GM21737 (cell line): Measurements from ENCODE around the gene LYZL4.

Source experiments
- ATAC-seq: cut with Tn5 transposase; IDR thresholded peaks from one replicate; pipeline ENCODE4 v1.9.1; 2021; ENCODE audit warnings: mild to moderate bottlenecking, moderate library complexity; ENCODE audit not compliant: unreplicated experiment

Gene LYZL4

DNA sequence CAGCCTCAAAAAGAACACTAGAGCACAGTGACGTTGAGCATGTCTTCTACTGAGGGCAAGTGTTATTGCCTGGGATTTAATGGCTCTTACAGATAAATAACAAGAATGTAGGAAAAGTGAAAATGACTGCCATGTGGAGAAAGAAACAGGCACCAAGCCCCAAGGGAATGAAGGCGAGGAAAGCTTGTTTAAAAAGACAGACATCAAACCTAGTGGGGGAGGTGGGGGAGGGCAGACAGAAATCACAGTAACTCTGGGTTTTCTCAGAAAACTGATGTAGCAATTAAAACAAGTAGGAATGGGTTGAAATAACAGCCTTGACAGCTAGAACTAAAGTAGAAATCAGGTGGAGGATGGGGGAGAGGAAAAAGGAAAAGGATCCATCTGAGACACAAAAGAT is 18.4 kb upstream of the LYZL4 start:
- no peak for ATAC-seq

- ATAC-seq = no peak
Observed at GRCh38 chr3:42425736-42426407, 15.5 kb upstream of the LYZL4 start.

DNA sequence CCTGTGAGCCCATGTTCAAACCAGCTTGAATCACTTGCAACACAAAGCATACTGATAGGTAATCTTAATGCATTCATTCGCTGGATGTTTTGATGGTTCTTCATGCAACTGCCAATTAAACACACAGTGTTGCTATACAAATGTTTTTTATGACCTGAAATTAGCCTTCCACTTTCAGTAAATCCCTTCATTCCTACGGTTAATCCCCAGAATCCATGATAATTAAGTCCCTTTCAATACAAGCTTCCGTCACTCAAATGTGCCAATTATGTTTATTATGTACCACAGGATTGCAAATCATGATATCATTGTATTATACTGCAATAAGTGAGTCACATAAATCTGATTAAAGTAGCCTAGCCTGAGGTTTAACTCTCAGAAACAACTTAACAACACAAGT is 14.5 kb upstream of the LYZL4 start:
- ATAC-seq = no peak

GRCh38 chr3:42421818-42422796 is 11.7 kb upstream of the LYZL4 start:
- ATAC-seq = no peak

- ATAC-seq = no peak
Observed at GRCh38 chr3:42419563-42419962, 9.2 kb upstream of the LYZL4 start.

GRCh38 chr3:42412526-42413155 is 2.2 kb upstream of the LYZL4 start:
- ATAC-seq = no peak

DNA sequence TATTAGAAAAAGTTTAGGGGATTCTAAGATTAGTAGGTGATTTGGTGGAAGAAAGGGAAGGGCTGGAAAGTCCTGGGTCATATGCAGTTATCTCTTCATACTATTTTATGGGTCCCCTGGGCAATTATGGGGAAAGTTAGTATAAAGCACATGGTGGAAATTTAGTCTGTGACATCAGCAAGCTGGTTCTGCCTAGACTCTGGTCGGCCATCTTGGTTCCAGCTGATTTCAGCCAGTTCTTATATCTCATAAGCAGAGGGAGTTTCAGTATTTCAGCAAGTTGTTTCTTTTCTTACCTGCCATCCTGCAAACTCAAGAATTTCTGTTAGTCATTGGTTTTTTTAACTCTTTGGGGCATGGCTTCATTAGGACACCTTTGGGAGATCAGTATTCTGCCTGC is 1.0 kb upstream of the LYZL4 start:
- ATAC-seq = no peak

GRCh38 chr3:42408156-42408555 is 2.3 kb downstream of the LYZL4 start:
- ATAC-seq = no peak

GRCh38 chr3:42406727-42407450 is 3.5 kb downstream of the LYZL4 start:
- no peak for ATAC-seq

DNA sequence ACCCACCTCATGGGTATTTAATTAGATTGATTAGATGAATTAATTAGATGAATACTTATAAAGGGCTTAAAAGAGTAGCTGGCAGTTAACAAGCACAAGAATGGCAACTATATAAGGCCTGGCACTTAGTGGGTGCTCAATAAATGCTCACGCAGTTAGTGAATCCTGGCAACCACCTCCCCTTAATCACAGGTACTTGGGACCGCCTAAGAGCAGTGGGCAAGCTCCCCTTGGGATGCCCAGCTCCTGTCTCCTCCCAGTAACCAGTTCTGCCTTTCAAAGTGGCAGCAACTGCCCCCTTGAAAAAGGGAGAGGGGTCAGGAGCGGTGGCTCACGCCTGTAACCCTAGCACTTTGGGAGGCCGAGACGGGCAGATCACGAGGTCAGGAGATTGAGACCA is 4.6 kb downstream of the LYZL4 start:
- ATAC-seq = no peak

DNA sequence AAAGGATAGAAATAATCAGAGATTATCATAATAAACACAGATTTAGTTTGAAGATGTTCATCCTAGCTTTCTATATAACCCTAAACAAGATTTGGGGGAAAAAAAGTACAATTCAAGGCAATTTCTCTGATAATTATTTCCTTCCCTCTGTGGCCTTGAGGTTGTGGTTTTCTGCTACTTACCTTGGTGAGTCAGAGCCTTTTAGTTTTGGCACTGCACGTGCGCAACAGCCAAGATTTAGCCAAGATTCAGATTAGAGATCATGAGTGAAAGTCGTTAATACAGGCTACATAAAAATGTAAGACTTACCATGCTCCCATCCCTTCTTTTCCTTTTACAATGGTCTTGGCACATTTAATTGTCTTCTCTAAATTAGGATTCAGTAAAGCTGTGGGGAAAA is 6.7 kb downstream of the LYZL4 start:
- ATAC-seq = no peak

DNA sequence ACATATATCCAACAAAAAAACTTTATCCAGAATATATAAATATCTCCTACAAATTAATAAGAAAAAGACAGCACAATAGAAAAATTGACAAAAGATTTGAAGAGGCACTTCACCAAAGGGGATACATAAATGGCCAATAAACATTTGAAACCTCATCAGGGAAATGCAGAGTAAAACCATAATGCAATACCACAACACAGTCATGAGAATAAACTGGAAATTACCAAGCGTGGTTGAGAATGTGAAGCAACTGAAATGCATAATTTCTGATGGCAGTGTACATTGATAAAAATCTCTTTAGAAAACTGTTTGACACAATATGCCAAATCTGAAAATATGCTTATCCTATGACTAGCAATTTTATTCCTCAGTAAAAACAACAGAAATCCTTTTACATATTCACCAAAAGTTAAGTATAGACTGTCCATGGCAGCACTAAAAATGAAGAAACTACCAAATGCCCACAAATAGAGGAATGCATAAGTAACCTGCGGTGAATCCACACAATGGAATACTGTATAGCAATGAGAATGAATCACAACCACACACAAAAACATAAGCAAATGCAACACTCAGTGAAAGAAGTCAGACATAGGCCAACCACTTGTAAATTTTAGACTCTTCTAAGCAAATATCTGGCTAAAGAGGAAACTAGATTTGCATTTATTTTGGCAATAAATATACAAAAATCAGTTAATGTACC is 7.9 kb downstream of the LYZL4 start:
- ATAC-seq = no peak

- no peak for ATAC-seq
Observed at GRCh38 chr3:42398080-42398479, 12.3 kb downstream of the LYZL4 start.

DNA sequence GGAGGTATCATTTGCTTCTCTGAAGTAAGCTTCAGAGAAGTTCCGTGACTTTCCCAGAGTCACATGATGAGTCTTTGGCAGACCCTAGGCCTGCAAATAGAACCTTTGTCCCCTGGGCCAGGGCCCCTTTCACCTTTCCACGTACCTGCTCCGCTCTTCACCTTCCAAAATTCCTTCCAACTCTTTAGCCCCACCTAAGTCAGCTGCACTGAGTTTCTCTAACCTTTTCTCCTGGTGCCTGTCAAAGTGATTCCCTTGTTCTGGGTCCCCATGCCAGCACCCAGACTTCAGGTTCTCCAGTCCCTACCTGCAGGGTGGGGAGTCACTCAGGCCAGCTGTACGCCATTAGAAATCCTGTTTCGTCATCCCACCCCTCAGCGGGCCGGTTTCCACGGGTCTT is 12.8 kb downstream of the LYZL4 start:
- ATAC-seq = no peak

- no peak for ATAC-seq
Observed at GRCh38 chr3:42394579-42395288, 15.7 kb downstream of the LYZL4 start.

GRCh38 chr3:42387802-42388651 is 22.4 kb downstream of the LYZL4 start:
- ATAC-seq = no peak

GRCh38 chr3:42381551-42382082 is 28.8 kb downstream of the LYZL4 start:
- no peak for ATAC-seq

DNA sequence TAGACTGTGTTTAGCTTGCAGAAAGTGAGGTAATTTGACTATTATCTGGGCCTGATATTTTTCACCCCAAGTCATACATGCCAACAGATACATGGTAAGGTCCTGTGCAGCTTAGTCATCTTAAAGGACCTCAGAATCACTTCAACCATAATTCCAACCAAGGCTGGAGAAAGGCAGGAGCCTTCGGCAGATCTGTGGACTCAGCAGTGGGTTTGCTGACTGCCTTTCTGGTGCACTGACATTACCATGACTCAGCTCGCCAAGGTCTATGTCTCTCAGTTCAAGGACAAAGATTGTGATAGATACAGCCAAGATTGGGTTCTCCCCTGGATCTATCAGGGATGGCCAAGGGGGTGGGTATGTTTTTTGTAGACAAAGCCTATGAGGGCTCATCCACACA is 32.7 kb downstream of the LYZL4 start:
- no peak for ATAC-seq

- no peak for ATAC-seq
Observed at GRCh38 chr3:42376344-42376798, 34.0 kb downstream of the LYZL4 start.
